Measurements from ENCODE around the gene SLC38A3.
A peak's percentile ranks its signal among the peaks of the same experiment; 100 is the strongest.

Gene SLC38A3

DNA sequence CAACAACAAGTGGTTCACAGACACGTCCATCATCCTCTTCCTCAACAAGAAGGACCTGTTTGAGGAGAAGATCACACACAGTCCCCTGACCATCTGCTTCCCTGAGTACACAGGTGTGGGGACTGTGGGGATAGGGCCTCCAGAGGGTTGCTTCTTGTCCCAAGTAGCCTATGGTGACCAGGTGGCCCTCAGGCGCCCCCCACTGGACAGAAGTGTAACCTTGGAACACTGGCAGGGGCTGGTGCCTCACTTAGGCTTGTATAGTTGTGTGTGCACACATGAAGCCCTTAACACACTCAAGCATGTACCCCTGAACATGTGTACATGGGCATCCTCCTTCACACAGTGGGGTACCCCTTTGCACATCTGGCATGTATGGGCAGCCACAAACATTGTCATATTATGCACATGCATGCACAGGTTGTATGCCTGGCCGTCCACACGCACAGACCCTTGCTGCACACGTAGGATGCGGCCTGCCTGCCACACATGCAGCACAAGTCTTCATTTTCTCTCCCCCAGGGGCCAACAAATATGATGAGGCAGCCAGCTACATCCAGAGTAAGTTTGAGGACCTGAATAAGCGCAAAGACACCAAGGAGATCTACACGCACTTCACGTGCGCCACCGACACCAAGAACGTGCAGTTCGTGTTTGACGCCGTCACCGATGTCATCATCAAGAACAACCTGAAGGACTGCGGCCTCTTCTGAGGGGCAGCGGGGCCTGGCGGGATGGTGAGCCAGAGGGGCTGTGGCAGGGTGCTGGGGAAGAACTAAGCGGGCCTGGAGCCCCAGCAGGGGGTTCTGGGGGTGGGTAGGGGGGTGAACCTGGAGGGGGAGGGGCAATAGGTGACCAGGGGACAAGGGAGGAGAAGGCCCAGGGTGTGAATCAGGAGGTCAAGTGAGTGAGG, 52.2 kb downstream of the SLC38A3 start:
- TF ChIP-seq, protein P1, sequence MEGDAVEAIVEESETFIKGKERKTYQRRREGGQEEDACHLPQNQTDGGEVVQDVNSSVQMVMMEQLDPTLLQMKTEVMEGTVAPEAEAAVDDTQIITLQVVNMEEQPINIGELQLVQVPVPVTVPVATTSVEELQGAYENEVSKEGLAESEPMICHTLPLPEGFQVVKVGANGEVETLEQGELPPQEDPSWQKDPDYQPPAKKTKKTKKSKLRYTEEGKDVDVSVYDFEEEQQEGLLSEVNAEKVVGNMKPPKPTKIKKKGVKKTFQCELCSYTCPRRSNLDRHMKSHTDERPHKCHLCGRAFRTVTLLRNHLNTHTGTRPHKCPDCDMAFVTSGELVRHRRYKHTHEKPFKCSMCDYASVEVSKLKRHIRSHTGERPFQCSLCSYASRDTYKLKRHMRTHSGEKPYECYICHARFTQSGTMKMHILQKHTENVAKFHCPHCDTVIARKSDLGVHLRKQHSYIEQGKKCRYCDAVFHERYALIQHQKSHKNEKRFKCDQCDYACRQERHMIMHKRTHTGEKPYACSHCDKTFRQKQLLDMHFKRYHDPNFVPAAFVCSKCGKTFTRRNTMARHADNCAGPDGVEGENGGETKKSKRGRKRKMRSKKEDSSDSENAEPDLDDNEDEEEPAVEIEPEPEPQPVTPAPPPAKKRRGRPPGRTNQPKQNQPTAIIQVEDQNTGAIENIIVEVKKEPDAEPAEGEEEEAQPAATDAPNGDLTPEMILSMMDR (IDR thresholded peaks at IDR 0.05; ENCODE audit: insufficient read depth, low read length, poor library complexity, severe bottlenecking) = peak; percentile 36
- Histone ChIP-seq H3K36me3 (ENCODE audit: control insufficient read depth, insufficient read depth, low read length) (peaks cover 44% of the 10 kb centered on the region), H3K4me3 (replicated peaks; ENCODE audit: low read depth, low read length) (no peak overlapping the region), H3K27me3 (replicated peaks; ENCODE audit: control insufficient read depth, insufficient read depth, low read length) (no peaks in the 10 kb centered on the region)
- DNase-seq (ENCODE audit: extremely low read depth, insufficient read length) = no peak

DNA sequence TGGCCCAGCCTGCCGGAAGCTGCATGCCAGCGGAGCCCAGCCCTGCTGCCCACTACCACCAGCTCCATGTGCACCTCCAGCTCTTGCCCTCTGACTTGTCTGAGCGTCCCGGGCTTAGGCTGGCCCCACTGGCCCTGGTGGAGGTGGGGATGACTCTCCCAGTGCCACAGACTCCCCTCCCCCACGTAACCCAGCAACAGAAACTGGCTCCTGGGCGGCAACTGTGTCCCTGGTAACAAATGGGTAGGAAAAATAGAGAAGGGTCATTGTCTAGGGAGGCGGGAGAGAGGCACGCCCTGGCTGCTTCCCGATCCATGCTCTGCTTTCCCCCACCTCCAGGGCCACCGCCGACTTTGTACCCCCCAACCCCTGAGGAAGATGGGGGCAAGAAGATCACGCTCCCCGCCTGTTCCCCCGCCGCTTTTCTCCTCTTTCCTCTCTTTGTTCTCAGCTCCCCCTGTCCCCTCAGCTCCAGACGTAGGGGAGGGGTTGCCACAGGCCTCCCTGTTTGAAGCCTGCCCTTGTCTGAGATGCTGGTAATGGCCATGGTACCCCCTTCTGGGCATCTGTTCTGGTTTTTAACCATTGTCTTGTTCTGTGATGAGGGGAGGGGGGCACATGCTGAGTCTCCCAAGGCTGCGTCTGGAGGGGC, 53.1 kb downstream of the SLC38A3 start:
- Histone ChIP-seq H3K36me3 (ENCODE audit: control insufficient read depth, insufficient read depth, low read length) (peaks cover 39% of the 10 kb centered on the region), H3K27me3 (replicated peaks; ENCODE audit: control insufficient read depth, insufficient read depth, low read length) (no peaks in the 10 kb centered on the region), H3K4me3 (replicated peaks; ENCODE audit: low read depth, low read length) (no peak overlapping the region)
- TF ChIP-seq, protein P1 (IDR thresholded peaks at IDR 0.05; ENCODE audit: insufficient read depth, low read length, poor library complexity, severe bottlenecking) = no peak
- DNase-seq (ENCODE audit: extremely low read depth, insufficient read length) = no peak

DNA sequence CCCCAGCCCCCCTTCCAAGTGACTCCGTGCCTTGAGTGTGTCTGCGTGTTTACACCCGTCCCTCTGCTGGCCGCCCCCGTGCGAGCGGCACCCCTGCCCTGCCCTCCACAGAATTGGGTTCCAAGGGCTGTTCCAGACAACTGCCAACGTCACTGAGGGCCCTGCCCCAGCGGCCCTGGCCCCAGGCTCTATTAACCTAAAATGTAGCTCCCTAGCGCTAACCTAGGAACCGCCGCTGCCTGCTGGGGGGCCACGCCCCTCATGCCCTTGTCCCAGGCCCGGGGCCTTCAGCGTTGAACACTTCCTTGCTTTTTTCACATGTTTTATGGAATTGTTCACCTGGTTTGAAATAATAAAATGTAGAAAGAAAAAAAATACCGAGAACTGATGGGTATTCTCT, 53.9 kb downstream of the SLC38A3 start:
- Histone ChIP-seq H3K36me3 (ENCODE audit: control insufficient read depth, insufficient read depth, low read length) (peaks cover 38% of the 10 kb centered on the region), H3K4me3 (replicated peaks; ENCODE audit: low read depth, low read length) (no peak overlapping the region), H3K27me3 (replicated peaks; ENCODE audit: control insufficient read depth, insufficient read depth, low read length) (no peaks in the 10 kb centered on the region)
- TF ChIP-seq, protein P1 (IDR thresholded peaks at IDR 0.05; ENCODE audit: insufficient read depth, low read length, poor library complexity, severe bottlenecking) = no peak
- DNase-seq (ENCODE audit: extremely low read depth, insufficient read length) = no peak

DNA sequence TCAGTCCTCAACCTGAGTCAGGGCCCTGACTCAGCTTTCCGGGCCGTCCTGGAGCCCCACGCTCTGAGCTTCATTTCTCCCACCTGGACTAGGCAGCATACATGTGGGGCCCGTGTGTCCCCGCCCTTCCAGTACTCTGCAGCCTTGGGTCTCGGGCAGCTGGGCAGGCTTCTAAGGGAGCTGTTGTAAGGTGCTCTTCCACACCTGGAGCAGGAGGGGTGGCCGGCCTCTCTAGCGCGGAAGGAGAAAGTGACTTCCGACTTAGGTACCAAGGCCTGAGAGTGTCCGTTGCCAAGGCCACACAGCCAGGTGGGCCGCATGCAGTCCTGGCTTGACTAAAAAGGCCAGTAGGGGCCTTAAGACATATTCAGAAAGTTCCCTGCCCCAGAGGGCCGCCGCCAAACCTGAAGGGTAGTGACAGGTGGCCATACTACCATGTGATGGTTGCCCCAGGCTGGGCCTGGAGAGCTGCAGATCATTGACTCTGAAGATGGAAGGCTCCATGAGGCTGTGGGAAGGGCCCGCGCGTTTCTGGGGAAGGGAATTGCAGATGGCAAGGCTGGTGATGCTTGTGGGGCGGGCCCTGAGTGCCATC, 54.5 kb downstream of the SLC38A3 start:
- Histone ChIP-seq H3K4me3 (replicated peaks; ENCODE audit: low read depth, low read length) (no peak overlapping the region), H3K36me3 (ENCODE audit: control insufficient read depth, insufficient read depth, low read length) (peaks cover 33% of the 10 kb centered on the region), H3K27me3 (replicated peaks; ENCODE audit: control insufficient read depth, insufficient read depth, low read length) (no peaks in the 10 kb centered on the region)
- TF ChIP-seq, protein P1 (IDR thresholded peaks at IDR 0.05; ENCODE audit: insufficient read depth, low read length, poor library complexity, severe bottlenecking) = no peak
- no peak for DNase-seq (ENCODE audit: extremely low read depth, insufficient read length)

DNA sequence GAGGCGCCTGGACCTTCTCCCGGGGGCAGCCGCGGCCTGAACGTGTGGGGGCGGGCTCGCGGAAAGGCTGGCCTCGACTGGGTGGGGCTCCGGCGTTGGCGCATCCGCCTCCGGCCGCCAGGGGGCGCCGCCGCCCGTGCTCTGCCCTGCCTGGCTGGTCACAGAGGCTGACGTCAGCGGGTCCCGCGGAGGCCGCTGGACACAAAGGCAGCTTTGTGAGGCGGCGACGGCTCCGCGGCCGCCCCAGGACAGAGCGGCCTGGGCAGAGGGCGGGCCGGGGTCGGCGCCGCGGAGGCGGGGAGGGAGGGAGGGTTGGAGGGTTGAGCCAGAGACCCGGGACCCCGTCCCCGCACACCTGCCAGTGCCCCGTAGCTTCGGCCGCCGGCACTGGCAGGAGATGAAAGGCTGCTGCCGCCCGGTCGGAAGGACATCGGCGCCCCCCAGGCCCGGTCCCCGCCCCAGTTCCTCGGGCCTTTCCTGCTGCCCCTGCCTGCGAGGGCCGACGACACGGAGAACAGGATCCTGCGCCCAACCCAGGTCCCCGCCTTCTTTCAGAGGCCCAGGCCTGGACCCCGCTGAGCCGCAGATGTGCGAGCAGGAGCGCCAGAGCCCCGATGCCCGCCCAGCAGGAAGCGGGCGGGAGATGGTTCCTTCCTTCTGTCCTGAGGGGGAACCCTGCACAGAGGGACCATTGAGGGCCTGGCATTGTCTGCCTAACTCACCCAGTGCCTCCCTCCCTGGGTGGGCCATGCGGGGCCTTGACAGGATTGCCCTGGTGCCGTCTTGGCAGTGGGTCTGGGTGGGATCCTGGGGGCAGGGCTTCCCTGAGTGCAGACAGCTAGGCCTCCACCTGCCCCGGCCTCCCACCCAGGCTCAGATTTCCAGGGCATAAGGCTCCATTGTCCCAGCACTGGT, 55.2 kb downstream of the SLC38A3 start:
- Histone ChIP-seq H3K27me3 (replicated peaks; ENCODE audit: control insufficient read depth, insufficient read depth, low read length) (no peaks in the 10 kb centered on the region), H3K4me3 (replicated peaks; ENCODE audit: low read depth, low read length) (peak overlapping the region; percentile 59), H3K36me3 (ENCODE audit: control insufficient read depth, insufficient read depth, low read length) (peaks cover 27% of the 10 kb centered on the region)
- TF ChIP-seq, protein P1 (IDR thresholded peaks at IDR 0.05; ENCODE audit: insufficient read depth, low read length, poor library complexity, severe bottlenecking) = peak; percentile 69
- peak; percentile 89 for DNase-seq (ENCODE audit: extremely low read depth, insufficient read length)

Measured in GM06990 (cell line).